GM20431 (cell line): Measurements from ENCODE around the gene TBC1D9B.
"Not testable (repeated sequence)": the region's sequence is repeated elsewhere in the genome, so short reads cannot be mapped to it uniquely, and the experiment has no call there.

Experiments
- in situ Hi-C: fragments of 300-500 bp; cut with MseI, MboI; formaldehyde crosslinking; loops from one replicate; pipeline ENCODE4 v1.15.0; 2020; ENCODE audit warnings: low sequenced_read_pairs; ENCODE audit not compliant: unreplicated experiment

The TBC1D9B gene

DNA sequence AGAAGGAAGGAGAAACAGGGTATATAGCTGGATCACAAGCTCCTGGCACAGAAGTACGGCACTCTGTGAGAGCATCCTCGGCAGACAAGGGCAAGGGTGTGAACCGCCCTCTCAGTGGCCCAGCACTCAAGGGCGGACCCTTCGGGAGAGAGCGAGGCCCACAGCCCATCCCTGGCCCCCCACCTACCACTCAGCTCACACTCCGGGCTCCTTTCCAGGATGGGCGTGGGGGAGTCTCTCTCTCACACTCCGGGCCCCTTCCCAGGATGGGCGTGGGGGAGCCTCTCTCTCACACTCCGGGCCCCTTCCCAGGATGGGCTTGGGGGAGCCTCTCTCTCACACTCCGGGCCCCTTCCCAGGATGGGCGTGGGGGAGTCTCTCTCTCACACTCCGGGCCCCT, 36.2 kb downstream of the TBC1D9B start:
- in situ Hi-C loops: not testable (repeated sequence)

DNA sequence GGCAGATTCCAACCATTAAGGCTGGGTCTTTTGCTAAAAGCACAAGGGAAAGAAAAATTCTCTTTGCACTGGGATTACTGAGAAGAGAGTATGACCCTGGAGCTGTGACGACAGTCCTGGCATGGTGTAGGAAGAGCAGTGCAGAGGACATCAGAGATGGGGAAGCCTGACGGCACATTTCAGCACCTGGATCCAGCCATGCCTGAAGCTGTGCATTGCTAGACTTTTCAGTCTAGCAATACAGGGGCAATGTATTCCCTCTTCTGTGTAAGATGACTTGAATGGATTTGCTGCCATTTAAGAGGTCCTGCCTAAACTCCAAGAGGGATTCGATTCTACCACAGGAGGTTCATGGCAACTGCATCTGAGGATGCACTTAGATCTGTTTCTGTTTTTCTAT, 36.7 kb downstream of the TBC1D9B start:
- in situ Hi-C loops: no loop called here

DNA sequence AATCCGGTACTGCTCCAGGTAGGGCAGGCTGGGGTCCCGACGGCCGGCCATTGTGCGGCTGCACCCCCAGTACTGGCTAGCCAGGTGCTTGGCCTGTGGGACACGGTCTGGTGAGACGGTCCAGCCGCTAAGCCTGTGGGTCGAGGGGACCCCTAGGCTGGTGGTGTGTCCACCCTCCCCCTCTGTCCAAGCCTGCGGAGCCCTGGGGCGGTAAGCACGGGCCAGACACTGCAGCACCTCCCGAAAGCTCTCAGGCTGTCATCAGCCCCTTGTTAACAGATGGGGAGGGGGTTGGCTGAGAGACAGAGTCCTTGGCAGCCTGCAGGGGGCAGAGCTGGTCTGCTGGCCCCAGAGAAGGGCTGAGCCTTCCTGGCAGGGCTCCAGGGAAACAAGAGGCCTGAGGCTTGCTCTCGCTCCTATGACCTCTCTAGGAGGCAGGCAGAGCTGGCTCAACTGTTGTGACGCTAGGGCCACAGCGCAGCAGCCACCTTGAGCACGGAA, 37.2 kb downstream of the TBC1D9B start:
- in situ Hi-C loops: no loop called here

DNA sequence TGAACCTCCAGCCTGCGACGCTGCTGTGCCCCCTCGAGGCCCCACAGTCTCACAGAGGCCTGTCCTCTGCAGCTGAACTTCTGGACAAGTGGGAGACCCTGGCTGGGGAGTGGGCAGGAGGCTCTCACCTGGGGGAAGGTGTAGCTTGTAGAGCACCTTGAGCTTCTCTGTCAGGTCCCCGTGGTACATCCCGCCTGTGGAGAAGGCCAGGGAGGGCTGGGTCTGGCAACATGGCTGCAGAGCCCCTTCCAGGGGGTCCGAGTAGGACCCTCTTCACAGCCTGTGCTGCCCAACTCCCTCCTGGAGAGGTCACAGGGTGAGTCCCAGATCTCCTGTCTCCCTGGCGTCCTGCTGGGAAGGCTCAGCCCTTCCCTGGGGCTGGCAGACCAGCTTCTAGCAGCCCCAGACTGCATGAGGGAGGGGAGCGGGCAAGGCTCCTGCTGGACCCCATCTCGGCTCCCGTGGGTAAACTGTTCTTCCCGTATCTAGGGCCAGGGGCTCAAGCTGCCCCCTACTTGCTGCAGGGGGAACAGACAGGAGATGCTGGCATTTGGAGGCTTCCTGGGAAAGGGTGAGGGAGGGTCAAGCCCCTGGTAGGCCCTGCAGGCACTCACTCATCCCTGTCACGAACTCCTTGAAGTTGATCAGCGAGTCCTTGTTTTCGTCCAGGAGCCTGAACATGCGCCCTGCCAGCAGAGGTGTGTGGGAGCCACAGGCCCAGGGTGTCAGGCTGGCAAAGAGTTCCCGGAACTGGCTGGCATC, 37.9 kb downstream of the TBC1D9B start:
- in situ Hi-C loops: no loop called here

DNA sequence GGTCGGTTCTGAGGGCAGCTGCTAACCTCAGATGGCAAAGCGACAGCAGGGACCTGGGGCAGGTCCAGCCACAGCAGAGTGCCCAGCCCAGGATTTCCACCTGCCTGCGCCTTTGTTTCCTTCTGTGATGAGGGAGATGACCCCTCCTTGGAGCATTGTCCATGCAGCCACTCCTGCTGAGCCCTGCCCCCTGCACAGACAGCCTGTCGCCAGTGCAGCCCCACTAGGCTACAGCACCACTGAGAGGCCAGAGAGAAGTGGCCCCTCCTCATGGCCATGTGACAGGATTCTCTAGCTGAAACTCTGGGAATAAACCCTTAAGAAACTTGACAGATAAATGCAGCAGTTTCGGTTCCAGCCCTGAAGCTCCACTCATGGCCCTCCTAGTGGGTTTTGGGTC, 38.6 kb downstream of the TBC1D9B start:
- in situ Hi-C loops: no loop called here

DNA sequence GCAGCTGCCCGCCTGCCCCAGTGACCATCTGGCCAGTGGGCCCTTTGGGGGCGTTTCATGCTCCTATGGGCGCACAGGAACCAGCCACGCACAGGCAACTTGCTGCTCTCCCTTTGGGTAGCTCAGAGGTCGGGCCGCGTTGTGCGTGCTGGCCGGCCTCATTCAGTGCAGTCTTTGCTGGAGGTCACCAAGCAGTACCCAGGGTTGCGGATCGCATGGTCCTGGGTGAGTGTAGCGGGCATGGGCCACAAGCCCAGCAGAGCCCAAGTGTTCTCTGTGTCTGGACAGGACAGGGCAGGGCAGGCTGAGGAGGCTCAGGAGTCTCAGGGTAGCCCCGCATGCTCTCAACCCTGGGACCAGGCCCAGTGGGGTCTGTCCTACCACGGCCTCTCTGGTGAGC, 39.2 kb downstream of the TBC1D9B start:
- in situ Hi-C loops: no loop called here

DNA sequence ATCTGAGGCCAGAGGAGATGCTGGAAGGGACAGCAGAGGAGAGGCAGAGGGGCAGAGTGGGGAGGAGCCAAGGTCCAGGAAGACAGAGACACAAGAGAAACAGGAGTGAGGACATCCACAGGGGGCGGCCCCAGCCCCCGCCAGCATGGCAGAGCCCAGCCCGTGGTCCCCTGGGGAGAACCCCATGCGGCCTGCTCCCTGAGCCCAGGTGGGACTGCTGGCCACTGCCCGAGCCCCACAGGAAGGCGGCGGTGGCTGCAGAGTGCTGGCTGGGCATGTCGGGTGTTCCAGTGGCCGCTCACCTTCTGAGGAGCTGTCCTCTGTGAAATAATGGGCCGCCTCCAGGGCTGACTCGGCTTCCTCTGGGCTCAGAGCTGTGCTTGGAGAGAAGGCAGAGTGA, 40.2 kb downstream of the TBC1D9B start:
- in situ Hi-C loops: no loop called here

DNA sequence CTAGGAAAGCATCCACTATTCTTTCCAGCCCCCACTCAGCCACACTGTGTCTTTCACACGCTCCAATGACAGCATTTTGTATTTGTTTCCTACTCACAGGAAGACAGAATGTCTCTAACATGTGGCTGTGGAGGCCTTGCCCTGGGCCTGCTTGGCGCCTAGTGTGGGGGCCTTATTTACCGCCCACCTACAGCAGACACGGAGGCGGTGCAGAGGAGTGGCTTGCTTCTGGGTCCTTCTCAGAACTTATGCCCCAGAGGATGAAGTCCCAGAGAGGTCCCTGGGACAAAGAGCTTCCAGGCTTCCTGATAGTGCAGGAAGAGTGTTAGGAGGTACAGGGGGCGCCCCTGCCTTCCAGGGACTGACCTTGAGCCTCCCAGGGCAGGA, 40.6 kb downstream of the TBC1D9B start:
- in situ Hi-C loops: no loop called here

DNA sequence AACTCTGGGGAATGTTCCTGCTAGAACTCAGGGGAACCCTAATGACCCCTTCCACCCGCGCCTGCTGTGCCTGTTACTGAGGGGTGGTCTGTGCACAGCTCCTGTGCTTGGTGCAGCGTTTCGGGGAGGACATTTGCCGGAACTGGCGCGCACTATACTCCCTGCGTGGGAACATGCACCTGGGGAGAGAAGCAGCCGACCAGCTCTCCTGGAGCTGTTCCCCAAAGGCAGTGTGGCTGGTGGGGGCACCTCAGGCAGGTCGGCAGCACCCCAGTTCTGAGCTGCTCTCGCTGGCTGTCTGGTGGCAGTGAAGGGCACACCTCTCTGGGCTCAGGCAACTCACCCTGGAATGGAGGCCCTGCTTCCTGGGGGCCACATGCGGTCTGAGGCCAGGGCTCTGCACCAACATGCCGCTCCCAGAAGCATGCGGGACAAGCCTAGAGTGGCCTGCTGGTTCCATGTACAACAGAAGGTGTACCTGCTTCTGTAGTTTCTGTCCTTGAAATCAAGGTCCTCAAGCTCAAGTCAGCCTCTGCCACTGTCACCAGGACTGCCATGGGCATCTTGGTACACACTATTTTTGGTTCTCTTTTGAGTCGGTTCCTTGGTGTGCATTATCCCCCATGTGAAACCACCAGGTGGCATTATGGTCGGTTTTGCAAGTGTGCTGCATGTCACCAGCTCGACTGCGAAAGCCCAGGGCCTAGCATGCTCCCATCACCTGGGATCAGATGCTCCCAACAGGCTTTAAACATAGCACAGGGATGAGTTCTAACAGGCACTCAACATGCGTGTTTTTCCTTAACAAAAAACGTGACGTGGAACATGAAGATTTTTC, 41.2 kb downstream of the TBC1D9B start:
- in situ Hi-C loops: no loop called here

DNA sequence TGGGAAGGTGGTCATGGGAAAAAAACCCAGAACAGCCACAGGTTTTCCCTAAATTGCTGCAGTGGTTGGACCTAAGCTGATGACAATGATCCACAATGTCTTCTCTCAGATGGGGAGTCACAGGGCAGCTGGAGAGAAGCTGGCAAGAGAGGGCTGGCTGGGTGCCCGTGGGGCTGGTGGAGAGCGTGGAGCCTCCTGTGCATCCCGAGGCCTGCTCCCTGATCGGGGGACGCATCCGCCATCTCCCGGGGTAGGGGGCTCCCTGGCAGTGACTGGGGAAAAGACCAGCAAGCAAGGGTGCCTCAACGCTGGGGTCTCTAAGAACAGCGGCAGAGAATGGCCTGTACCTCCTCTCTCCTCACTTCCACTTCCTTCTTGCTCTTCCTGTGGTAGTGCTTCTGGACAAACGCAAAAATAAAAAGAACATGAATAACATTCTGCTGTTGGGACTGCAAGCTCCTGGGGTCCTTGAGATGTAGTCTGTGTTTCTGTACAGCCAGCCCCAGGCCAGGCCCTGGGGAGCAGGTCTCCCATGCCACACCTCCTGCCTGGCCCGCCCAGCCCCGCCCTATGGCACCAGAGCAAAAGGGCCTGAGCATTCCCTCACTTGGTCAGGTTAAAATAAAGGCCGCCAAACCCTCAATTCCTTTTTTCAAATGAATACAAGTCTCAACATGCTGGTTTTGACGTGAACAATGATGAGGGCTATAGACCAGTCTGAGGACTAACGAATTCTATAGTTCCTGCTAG, 42.0 kb downstream of the TBC1D9B start:
- in situ Hi-C loops: no loop called here

DNA sequence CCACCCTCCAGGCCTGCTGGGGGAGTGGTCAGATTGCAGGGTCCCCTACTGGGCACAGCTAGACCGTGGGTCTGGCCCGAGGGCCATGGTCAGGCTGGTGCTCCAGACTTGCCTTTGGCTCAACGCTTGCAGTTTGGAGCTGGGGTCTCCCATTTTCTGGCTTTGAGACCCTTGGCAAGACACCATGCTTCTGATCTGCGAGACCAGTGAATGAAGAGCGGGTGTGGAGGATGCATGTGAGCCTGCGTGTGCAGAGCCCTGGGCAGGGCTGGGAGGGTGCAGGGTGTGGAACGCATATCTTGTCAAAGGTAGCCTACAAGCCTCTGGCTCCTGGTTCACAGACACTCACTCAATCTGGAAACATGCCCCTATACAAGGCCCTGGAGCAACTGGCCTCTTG, 43.0 kb downstream of the TBC1D9B start:
- in situ Hi-C loops: no loop called here

DNA sequence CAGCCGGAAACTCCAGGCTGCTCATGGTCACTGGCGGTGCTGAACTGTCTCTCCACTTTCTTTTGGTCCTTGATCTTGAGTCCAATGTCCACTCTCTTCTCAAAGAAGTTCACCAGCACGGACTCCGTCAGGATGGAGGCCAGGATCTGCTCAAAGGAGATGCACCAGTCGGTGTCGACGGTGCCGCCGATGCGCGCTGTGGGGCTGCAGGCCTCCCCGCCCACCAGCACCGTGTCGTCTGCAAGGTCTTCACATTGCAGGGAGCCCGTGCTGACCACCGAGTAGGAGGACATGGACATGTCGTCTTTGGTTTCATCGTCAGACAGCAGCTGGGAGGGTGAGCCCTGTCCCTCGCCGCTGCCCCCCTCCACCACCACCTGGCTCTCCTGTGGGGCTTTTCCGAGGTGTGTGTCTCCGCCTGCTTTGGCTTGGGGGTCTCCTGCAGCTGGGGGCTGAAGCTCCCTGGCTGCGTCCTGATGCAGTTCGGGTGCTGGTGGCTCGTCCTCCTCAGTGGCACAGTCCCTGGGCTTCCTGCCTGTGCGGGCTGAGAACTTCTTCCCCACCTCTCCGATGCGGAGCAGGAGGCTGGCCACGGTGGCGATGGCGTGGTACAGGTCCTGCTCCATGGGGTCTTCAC, 44.1 kb downstream of the TBC1D9B start:
- in situ Hi-C loops: no loop called here

DNA sequence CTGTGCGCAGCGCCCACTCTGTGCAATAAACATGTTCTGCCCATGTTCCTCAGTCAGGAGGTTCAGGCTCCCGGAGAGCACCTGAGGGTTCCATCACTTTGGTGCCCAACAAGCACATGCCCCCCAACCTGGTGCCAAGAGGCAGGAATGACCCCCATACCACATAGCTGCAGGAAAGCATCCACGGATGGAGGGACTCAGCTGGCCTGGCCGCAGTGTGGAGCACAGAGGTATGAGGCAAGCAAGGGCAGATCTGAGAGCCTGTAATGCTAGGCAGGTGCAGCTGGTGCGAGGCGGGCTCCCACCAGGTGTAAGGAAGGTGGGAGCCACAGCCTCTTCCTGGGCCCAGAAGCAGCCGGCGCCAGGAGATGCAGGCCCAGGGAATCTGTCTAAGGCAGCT, 44.8 kb downstream of the TBC1D9B start:
- in situ Hi-C loops: no loop called here

DNA sequence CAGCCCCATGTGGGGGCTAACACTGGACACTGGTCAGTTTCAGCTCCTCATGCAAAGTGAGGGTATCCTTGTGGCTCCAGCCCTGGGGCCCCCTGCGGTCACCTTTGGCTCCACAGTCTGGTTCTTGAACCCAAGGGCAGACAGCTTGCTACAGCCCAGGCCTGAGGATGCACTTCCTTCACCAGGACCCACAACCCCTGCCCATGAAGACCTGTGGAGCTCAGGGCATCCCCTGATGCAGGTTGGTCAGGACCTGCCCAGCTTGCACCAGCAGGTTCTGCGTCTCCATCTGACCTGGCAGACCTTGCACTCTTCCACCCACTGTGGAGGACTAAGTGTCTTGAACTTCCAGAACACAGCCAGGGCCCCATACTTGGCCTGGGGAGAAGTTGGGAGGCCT, 45.4 kb downstream of the TBC1D9B start:
- in situ Hi-C loops: no loop called here

DNA sequence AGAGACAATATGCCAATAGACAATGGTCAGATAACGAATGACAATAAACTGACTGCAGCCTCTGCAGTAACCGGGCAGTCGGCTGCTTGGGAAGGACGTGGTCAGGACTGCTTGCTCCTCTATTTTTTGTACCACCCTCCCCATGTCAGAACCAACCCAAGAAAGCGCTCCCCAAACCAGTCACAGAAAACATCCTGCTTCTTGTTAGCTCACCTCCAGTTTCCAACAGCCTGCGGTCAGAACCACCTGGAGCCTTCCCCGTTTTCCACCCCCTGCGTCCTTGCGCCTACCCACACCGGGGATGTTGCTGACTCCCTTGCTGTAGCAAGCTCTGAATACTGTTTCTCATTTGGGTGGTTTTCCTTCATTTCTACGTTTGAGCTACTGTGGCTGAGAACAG, 47.4 kb downstream of the TBC1D9B start:
- in situ Hi-C loops: no loop called here

DNA sequence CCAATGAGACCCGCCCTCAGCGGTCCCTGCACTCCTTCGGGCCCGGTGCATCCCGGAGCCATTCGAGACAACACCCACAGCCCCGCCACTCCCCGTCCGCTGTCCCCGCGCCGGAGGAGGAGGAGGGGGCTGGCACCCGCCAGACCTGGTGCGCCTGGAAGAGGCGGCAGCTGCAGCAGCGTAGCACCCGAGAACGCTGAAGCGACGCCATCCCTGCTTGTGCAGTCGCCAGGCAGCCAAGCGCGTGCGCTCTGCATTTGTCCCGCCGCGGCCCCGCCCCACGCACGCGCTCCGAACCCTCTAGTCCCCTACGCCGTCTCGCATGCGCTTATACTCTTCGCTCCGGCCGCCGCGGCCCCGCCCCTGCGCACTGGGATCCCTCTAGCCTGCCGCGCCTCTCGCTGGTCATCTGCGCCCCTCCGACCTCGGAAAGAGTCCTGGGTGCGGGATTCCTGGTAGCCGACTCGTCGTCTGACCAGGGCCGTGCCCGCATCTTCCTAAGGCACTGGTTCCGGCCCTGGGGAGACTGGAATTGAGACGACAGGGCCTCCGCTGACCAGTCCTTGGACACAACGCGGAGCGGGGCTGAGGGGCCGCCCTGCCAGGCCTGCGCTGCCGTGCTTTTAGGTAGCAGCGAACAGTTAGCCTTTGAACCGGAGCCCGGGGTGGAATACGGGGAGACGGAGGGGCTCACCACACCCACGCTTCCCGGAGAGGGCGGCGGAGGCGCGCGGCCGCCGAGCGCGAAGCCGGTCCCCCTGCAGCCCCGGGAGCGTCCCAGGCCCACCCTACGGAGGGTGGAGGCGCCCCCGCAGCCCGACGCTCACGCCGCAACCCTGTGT, 48.9 kb downstream of the TBC1D9B start, which contains the start of gene MRNIP:
TSS of gene MRNIP (minus strand) at position 232 of the 842 bp plus-strand sequence. CDS start at position 211, 21 bp downstream.
- in situ Hi-C loops: no loop called here

DNA sequence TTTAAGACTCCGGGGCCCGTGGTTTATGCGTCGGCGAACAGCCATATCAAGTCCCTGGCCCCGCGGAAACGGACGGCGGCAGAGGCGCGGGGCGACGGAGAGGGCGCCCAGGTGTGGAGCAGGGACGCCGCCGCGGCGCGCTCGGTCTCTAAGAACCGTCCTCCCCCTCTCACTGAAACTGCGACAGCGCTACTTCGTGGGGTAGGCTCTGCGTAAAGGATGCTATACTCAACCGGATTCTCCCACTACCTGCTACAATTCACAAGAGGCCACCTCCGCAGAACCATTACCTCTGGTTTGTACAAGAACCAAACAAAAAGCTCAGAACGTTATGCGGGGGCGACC, 49.5 kb downstream of the TBC1D9B start:
- in situ Hi-C loops: no loop called here

DNA sequence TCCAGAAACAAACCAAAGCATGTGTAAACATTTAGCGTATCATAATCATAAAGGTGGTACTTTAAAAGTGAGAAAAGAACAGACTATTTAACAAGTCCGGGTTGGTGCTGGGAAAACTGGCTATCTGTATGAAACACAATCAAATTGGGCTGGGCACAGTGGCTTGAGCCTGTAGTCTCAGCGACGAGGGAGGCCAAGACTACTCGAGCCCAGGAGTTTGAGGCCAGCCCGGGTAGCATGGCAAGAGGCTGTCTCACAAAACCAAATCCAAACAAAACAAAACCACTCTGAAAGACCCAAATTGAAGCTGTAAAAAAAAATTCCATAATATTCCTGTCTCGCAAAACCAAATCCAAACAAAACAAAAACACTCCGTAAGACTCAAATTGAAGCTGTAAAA, 53.3 kb downstream of the TBC1D9B start:
- in situ Hi-C loops: no loop called here

DNA sequence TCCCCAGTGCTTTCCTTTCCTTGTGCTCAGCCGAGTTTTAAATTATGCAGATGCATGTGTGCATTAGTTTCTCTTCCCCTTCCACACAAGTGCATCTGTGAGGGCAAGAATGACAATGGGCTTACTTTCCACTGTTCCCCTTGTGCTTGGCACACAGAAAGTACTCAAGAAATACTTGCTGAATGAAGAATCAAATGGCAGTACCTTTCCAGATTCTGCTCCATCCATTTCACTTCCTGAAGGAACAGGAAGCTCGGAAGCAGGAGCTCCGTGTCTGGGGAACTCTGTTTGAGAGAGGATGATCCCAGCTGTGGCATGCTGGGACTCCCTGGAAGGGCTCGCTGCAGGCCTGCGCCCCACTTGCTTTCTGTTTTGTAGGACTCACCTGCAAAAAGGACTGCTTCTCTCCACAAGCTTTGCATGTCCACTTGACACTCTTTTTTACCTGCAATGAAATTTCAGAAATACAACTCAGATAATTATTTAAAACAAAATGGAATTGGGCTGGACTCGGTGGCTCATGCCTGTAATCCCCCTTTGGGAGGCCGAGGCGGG, 54.6 kb downstream of the TBC1D9B start:
- in situ Hi-C loops: no loop called here
